Colonic mucosa (tissue), 4 donors: Measurements from ENCODE around the gene RCBTB2. TPM values are rescaled to one million over a fixed set of nuclear protein-coding genes. Genes with fewer than 3 reads are reported as not detected.

Experiments used
- DNase-seq: peaks from one replicate; pipeline ENCODE4 v3.0.0-alpha.2; 2020
- H3K27ac ChIP-seq: fragments of 200-600 bp; one replicate; pipeline ENCODE4 v1.8.0; 2021
- H3K27me3 ChIP-seq: fragments of 200-600 bp; one replicate; pipeline ENCODE4 v1.8.0; 2021
- H3K36me3 ChIP-seq: fragments of 200-600 bp; one replicate; pipeline ENCODE4 v1.8.0; 2021
- H3K4me1 ChIP-seq: fragments of 200-600 bp; one replicate; pipeline ENCODE4 v1.8.0; 2021; ENCODE audit warnings: mild to moderate bottlenecking
- H3K4me3 ChIP-seq: fragments of 200-600 bp; one replicate; pipeline ENCODE4 v1.8.0; 2021
- H3K9ac ChIP-seq, 2 donors: one replicate each; pipeline ENCODE4 v1.7.0; 2013; ENCODE audit warnings: control low read depth in 2 of 2, low read depth in 2 of 2, low read length in 2 of 2
- H3K9me3 ChIP-seq: fragments of 200-600 bp; one replicate; pipeline ENCODE4 v1.8.0; 2021
- intact Hi-C: fragments of 100-400 bp; cut with DNase I; formaldehyde crosslinking; loops from one replicate; pipeline ENCODE4 v1.14.1; 2022
- total RNA-seq, 2 donors: library from RNA; stranded (reverse); fragmentation: NEBNext Ultra II Directional in 1 of 2; extraction: Animal tissue kit (Norgen Biotek cat#: 25700) in 1 of 2; gene quantifications; one replicate each; pipeline ENCODE4 v1.2.1, GENCODE V29; 2021
- TF ChIP-seq, protein P1 (sequence below): fragments of 200-600 bp; IDR thresholded peaks from one replicate; pipeline ENCODE4 v1.8.0; 2022; ENCODE audit warnings: antibody characterized with exemption, mild to moderate bottlenecking
- donor health status: healthy.
- donor health status: DM: no; HTN: no; CAD: no.
- donor health status: DM: no; HTN: no; CAD: no.

RCBTB2 gene
- total RNA-seq, 2 donors from 2014 or later, result 3.3 to 5.5 TPM

DNA sequence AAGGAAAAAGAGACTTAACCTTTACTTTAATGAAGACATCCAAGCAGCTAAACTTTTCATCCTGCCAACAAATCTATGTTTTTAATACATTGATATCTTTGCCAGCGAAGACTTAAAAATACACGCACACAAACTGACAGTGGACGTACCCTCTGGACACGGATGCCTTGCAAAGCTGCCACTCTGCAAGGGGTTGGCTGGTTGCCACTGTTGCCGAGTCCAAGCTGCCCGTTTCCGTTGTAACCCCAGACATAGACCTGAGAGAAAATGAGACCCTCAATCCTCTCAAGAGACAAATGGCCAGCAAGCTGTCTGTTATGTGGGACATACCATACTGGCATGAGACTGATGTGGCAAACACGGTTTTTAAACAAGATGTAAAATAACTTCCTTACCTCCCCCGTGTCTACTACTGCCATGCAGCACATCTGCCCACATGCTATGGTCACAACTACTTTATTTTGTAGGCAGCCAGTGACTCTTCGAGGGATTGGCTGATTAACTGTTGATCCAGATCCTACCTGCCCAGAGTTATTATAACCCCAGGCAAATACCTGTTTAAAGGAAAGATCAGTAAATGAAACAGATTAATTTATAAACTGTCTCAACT, 21.2 kb downstream of the RCBTB2 start:
- no peak for DNase-seq
- Histone ChIP-seq H3K27me3 (no peaks in the 10 kb centered on the region), H3K36me3 (no peaks in the 10 kb centered on the region), H3K9me3 (no peaks in the 10 kb centered on the region), H3K27ac (no peak overlapping the region), H3K9ac (no peak overlapping the region), H3K4me1 (no peaks in the 10 kb centered on the region), H3K4me3 (no peak overlapping the region)
- TF ChIP-seq, protein P1, sequence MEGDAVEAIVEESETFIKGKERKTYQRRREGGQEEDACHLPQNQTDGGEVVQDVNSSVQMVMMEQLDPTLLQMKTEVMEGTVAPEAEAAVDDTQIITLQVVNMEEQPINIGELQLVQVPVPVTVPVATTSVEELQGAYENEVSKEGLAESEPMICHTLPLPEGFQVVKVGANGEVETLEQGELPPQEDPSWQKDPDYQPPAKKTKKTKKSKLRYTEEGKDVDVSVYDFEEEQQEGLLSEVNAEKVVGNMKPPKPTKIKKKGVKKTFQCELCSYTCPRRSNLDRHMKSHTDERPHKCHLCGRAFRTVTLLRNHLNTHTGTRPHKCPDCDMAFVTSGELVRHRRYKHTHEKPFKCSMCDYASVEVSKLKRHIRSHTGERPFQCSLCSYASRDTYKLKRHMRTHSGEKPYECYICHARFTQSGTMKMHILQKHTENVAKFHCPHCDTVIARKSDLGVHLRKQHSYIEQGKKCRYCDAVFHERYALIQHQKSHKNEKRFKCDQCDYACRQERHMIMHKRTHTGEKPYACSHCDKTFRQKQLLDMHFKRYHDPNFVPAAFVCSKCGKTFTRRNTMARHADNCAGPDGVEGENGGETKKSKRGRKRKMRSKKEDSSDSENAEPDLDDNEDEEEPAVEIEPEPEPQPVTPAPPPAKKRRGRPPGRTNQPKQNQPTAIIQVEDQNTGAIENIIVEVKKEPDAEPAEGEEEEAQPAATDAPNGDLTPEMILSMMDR, result no peak
- intact Hi-C loops, result no loop called here

DNA sequence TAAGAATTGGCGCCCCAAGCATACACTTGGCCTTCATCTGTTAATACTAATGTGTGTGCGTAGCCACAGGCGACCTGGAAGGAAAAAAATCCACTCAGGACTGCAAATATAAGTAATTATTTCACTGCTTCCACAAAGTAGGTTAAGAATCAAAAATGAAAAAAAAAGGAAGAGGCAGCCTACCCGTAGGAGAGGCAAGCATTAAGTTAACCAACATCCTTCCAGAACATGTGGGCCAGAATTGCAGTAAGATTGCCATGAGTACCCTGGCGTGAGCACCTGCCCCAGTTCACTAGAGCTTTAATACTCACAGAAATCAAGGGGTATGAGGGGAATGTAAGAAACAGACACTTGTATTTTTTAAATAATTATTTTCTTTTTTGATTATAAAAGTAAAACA, 22.2 kb downstream of the RCBTB2 start:
- intact Hi-C loops, result no loop called here
- no peak for DNase-seq
- H3K4me1 ChIP-seq, result no peaks in the 10 kb centered on the region
- H3K27ac ChIP-seq, result no peak overlapping the region
- H3K36me3 ChIP-seq, result no peaks in the 10 kb centered on the region
- H3K27me3 ChIP-seq, result no peaks in the 10 kb centered on the region
- no peaks in the 10 kb centered on the region for H3K9me3 ChIP-seq
- TF ChIP-seq, protein P1, result no peak
- no peak overlapping the region for H3K4me3 ChIP-seq
- no peak overlapping the region for H3K9ac ChIP-seq

DNA sequence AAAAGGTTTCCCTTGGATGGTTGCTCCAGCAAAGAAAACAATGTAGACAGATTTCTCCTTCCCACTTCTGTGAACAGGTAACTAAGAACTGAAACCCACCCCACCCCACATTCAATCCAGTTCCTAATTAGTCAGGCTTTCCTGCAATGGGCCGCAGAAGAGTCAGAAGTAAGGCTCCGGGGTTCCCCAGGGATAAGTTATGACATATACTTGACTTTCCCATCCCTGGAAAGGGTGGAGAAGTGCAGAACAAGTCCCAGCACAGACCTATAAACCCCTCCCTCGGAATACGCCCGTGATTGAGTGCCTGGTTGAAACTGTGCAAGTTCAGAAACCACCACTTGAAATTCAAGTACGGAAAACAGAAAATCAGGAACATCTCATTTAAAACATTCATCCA, 24.9 kb downstream of the RCBTB2 start:
- TF ChIP-seq, protein P1, result no peak
- Histone ChIP-seq H3K27ac (no peak overlapping the region), H3K4me1 (no peaks in the 10 kb centered on the region), H3K9ac (no peak overlapping the region), H3K36me3 (no peaks in the 10 kb centered on the region), H3K4me3 (no peak overlapping the region), H3K27me3 (no peaks in the 10 kb centered on the region), H3K9me3 (no peaks in the 10 kb centered on the region)
- DNase-seq, result no peak
- intact Hi-C loops, result no loop called here

DNA sequence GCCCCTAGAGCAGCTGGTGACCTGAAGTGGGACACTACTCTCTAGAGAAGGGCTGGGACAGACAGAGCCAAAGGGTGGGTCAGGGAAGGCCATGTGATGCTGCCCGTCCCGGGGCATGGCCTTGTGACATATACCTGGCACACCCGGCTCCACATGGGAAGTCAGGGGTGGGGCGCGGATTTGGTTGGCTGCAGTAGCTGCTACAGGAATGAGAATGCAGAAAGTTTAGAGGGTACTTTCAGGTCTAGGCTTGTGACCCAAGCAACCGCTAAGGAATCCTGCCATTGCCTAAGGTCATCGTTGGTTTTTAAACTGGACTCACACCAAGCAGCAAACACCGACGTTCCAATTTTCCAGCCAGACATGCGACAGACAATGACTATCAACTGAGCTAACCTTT, 25.9 kb downstream of the RCBTB2 start:
- no peaks in the 10 kb centered on the region for H3K4me1 ChIP-seq
- intact Hi-C loops, result no loop called here
- H3K36me3 ChIP-seq, result no peaks in the 10 kb centered on the region
- TF ChIP-seq, protein P1, result no peak
- no peak overlapping the region for H3K27ac ChIP-seq
- H3K9me3 ChIP-seq, result no peaks in the 10 kb centered on the region
- H3K4me3 ChIP-seq, result no peak overlapping the region
- H3K27me3 ChIP-seq, result no peaks in the 10 kb centered on the region
- DNase-seq, result no peak
- H3K9ac ChIP-seq, result no peak overlapping the region

DNA sequence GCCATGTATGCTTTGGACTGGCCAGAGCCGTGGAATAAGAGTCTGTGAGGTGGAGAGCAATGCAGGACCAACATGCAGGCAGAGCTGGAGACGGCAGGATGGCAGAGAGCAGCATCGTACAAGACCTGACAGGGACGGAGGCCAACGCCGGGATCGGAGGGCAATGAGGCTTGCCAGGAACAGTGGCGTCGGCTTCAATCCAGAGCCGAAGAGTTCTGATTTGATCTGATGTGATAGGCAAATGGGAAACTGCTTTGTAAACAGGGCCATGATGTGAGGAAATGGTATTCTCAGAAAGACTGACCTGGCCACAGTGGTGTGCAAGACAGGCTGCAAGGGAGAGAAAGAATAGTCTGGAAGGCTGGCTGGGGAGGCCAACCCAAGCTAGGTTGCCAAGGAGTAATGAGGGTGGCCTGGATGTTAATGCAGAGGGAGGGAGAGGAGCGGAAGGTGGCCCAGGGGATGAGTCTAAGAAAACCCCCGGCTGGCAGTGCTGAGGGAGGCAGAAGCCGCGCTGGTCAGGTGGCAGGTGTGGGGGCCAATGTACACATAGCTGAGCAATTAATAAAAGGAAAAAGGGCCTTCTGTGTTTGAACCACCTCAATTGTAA, 26.7 kb downstream of the RCBTB2 start:
- no peaks in the 10 kb centered on the region for H3K9me3 ChIP-seq
- H3K36me3 ChIP-seq, result no peaks in the 10 kb centered on the region
- H3K4me3 ChIP-seq, result no peak overlapping the region
- no peak overlapping the region for H3K9ac ChIP-seq
- TF ChIP-seq, protein P1, result no peak
- intact Hi-C loops, result no loop called here
- H3K27ac ChIP-seq, result peak overlapping the region; percentile 43
- DNase-seq, result no peak
- H3K4me1 ChIP-seq, result no peaks in the 10 kb centered on the region
- H3K27me3 ChIP-seq, result no peaks in the 10 kb centered on the region
